Measurements from ENCODE around the gene C12orf60.

Gene C12orf60

GRCh38 chr12:14833952-14834351 lies 30.5 kb downstream of the C12orf60 start:
- H3K4me3 ChIP-seq (ENCODE audit: low read length in 2 of 2), result no peak overlapping the region
- H3K27me3 ChIP-seq (ENCODE audit: control insufficient read depth in 2 of 2, insufficient read depth in 2 of 2, low read length in 2 of 2), result no peaks in the 10 kb centered on the region
- no peak overlapping the region for H3K27ac ChIP-seq (ENCODE audit: low read depth in 2 of 2, low read length in 2 of 2)
- no peaks in the 10 kb centered on the region for H3K9me3 ChIP-seq (ENCODE audit: control insufficient read depth in 2 of 2, low read length in 2 of 2)
- no peaks in the 10 kb centered on the region for H3K4me1 ChIP-seq (ENCODE audit: control insufficient read depth in 2 of 2, insufficient read depth in 2 of 2, low read length in 2 of 2)
- H3K9ac ChIP-seq (ENCODE audit: low read depth in 1 of 2, low read length in 2 of 2), result no peak overlapping the region
- no peaks in the 10 kb centered on the region for H3K36me3 ChIP-seq (ENCODE audit: control insufficient read depth in 2 of 2, insufficient read depth in 2 of 2, low read length in 2 of 2)

GRCh38 chr12:14834509-14834908 lies 31.0 kb downstream of the C12orf60 start:
- no peak overlapping the region for H3K4me3 ChIP-seq (ENCODE audit: low read length in 2 of 2)
- no peaks in the 10 kb centered on the region for H3K27me3 ChIP-seq (ENCODE audit: control insufficient read depth in 2 of 2, insufficient read depth in 2 of 2, low read length in 2 of 2)
- no peaks in the 10 kb centered on the region for H3K36me3 ChIP-seq (ENCODE audit: control insufficient read depth in 2 of 2, insufficient read depth in 2 of 2, low read length in 2 of 2)
- H3K4me1 ChIP-seq (ENCODE audit: control insufficient read depth in 2 of 2, insufficient read depth in 2 of 2, low read length in 2 of 2), result no peaks in the 10 kb centered on the region
- H3K9me3 ChIP-seq (ENCODE audit: control insufficient read depth in 2 of 2, low read length in 2 of 2), result no peaks in the 10 kb centered on the region
- no peak overlapping the region for H3K9ac ChIP-seq (ENCODE audit: low read depth in 1 of 2, low read length in 2 of 2)
- H3K27ac ChIP-seq (ENCODE audit: low read depth in 2 of 2, low read length in 2 of 2), result no peak overlapping the region

- Histone ChIP-seq H3K36me3 (ENCODE audit: control insufficient read depth in 2 of 2, insufficient read depth in 2 of 2, low read length in 2 of 2) (no peaks in the 10 kb centered on the region), H3K27ac (ENCODE audit: low read depth in 2 of 2, low read length in 2 of 2) (no peak overlapping the region), H3K4me1 (ENCODE audit: control insufficient read depth in 2 of 2, insufficient read depth in 2 of 2, low read length in 2 of 2) (peaks cover 0 to 9% of the 10 kb centered on the region in 2 donors), H3K9me3 (ENCODE audit: control insufficient read depth in 2 of 2, low read length in 2 of 2) (no peaks in the 10 kb centered on the region), H3K9ac (ENCODE audit: low read depth in 1 of 2, low read length in 2 of 2) (no peak overlapping the region), H3K27me3 (ENCODE audit: control insufficient read depth in 2 of 2, insufficient read depth in 2 of 2, low read length in 2 of 2) (no peaks in the 10 kb centered on the region), H3K4me3 (ENCODE audit: low read length in 2 of 2) (no peak overlapping the region)
Measured at GRCh38 chr12:14836336-14837210, 33.1 kb downstream of the C12orf60 start.

GRCh38 chr12:14839262-14839661 lies 35.8 kb downstream of the C12orf60 start:
- no peak overlapping the region for H3K27ac ChIP-seq (ENCODE audit: low read depth in 2 of 2, low read length in 2 of 2)
- H3K4me3 ChIP-seq (ENCODE audit: low read length in 2 of 2), result no peak overlapping the region
- peaks cover 0 to 16% of the 10 kb centered on the region in 2 donors for H3K4me1 ChIP-seq (ENCODE audit: control insufficient read depth in 2 of 2, insufficient read depth in 2 of 2, low read length in 2 of 2)
- no peaks in the 10 kb centered on the region for H3K36me3 ChIP-seq (ENCODE audit: control insufficient read depth in 2 of 2, insufficient read depth in 2 of 2, low read length in 2 of 2)
- H3K9ac ChIP-seq (ENCODE audit: low read depth in 1 of 2, low read length in 2 of 2), result no peak overlapping the region
- H3K27me3 ChIP-seq (ENCODE audit: control insufficient read depth in 2 of 2, insufficient read depth in 2 of 2, low read length in 2 of 2), result no peaks in the 10 kb centered on the region
- no peaks in the 10 kb centered on the region for H3K9me3 ChIP-seq (ENCODE audit: control insufficient read depth in 2 of 2, low read length in 2 of 2)

- Histone ChIP-seq H3K4me1 (ENCODE audit: control insufficient read depth in 2 of 2, insufficient read depth in 2 of 2, low read length in 2 of 2) (peaks cover 0 to 16% of the 10 kb centered on the region in 2 donors), H3K9me3 (ENCODE audit: control insufficient read depth in 2 of 2, low read length in 2 of 2) (no peaks in the 10 kb centered on the region), H3K36me3 (ENCODE audit: control insufficient read depth in 2 of 2, insufficient read depth in 2 of 2, low read length in 2 of 2) (no peaks in the 10 kb centered on the region), H3K27ac (ENCODE audit: low read depth in 2 of 2, low read length in 2 of 2) (no peak overlapping the region), H3K4me3 (ENCODE audit: low read length in 2 of 2) (no peak overlapping the region), H3K9ac (ENCODE audit: low read depth in 1 of 2, low read length in 2 of 2) (no peak overlapping the region), H3K27me3 (ENCODE audit: control insufficient read depth in 2 of 2, insufficient read depth in 2 of 2, low read length in 2 of 2) (no peaks in the 10 kb centered on the region)
Measured at GRCh38 chr12:14840616-14841015, 37.1 kb downstream of the C12orf60 start.

- Histone ChIP-seq H3K9ac (ENCODE audit: low read depth in 1 of 2, low read length in 2 of 2) (no peak overlapping the region), H3K4me1 (ENCODE audit: control insufficient read depth in 2 of 2, insufficient read depth in 2 of 2, low read length in 2 of 2) (peaks cover 0 to 18% of the 10 kb centered on the region in 2 donors)
Measured at GRCh38 chr12:14841761-14842160, 38.3 kb downstream of the C12orf60 start.

GRCh38 chr12:14842315-14842714 lies 38.8 kb downstream of the C12orf60 start:
- Histone ChIP-seq H3K27ac (ENCODE audit: low read depth in 2 of 2, low read length in 2 of 2) (no peak overlapping the region), H3K4me3 (ENCODE audit: low read length in 2 of 2) (no peak overlapping the region), H3K9ac (ENCODE audit: low read depth in 1 of 2, low read length in 2 of 2) (no peak overlapping the region), H3K4me1 (ENCODE audit: control insufficient read depth in 2 of 2, insufficient read depth in 2 of 2, low read length in 2 of 2) (peaks cover 0 to 18% of the 10 kb centered on the region in 2 donors), H3K9me3 (ENCODE audit: control insufficient read depth in 2 of 2, low read length in 2 of 2) (no peaks in the 10 kb centered on the region), H3K27me3 (ENCODE audit: control insufficient read depth in 2 of 2, insufficient read depth in 2 of 2, low read length in 2 of 2) (no peaks in the 10 kb centered on the region), H3K36me3 (ENCODE audit: control insufficient read depth in 2 of 2, insufficient read depth in 2 of 2, low read length in 2 of 2) (no peaks in the 10 kb centered on the region)

More at GRCh38 chr12:14841761-14842160, 38.3 kb downstream of the C12orf60 start:
- Histone ChIP-seq H3K27me3 (ENCODE audit: control insufficient read depth in 2 of 2, insufficient read depth in 2 of 2, low read length in 2 of 2) (no peaks in the 10 kb centered on the region), H3K36me3 (ENCODE audit: control insufficient read depth in 2 of 2, insufficient read depth in 2 of 2, low read length in 2 of 2) (no peaks in the 10 kb centered on the region), H3K27ac (ENCODE audit: low read depth in 2 of 2, low read length in 2 of 2) (no peak overlapping the region), H3K4me3 (ENCODE audit: low read length in 2 of 2) (no peak overlapping the region), H3K9me3 (ENCODE audit: control insufficient read depth in 2 of 2, low read length in 2 of 2) (no peaks in the 10 kb centered on the region)

- Histone ChIP-seq H3K27ac (ENCODE audit: low read depth in 2 of 2, low read length in 2 of 2) (no peak within 1 kb of the TSS), H3K4me3 (ENCODE audit: low read length in 2 of 2) (no peak within 1 kb of the TSS)
Measured at GRCh38 chr12:14843425-14843887, 40.0 kb downstream of the C12orf60 start, which contains the start of gene ART4. TSS of gene ART4 (minus strand) at chr12:14843526. CDS start at chr12:14843113, 413 bp downstream.

GRCh38 chr12:14844401-14844800 lies 40.9 kb downstream of the C12orf60 start:
- H3K27me3 ChIP-seq (ENCODE audit: control insufficient read depth in 2 of 2, insufficient read depth in 2 of 2, low read length in 2 of 2), result no peaks in the 10 kb centered on the region
- no peak overlapping the region for H3K4me3 ChIP-seq (ENCODE audit: low read length in 2 of 2)
- H3K4me1 ChIP-seq (ENCODE audit: control insufficient read depth in 2 of 2, insufficient read depth in 2 of 2, low read length in 2 of 2), result peaks cover 0 to 18% of the 10 kb centered on the region in 2 donors
- H3K27ac ChIP-seq (ENCODE audit: low read depth in 2 of 2, low read length in 2 of 2), result no peak overlapping the region
- H3K36me3 ChIP-seq (ENCODE audit: control insufficient read depth in 2 of 2, insufficient read depth in 2 of 2, low read length in 2 of 2), result no peaks in the 10 kb centered on the region
- no peaks in the 10 kb centered on the region for H3K9me3 ChIP-seq (ENCODE audit: control insufficient read depth in 2 of 2, low read length in 2 of 2)
- no peak overlapping the region for H3K9ac ChIP-seq (ENCODE audit: low read depth in 1 of 2, low read length in 2 of 2)

More at GRCh38 chr12:14843425-14843887, 40.0 kb downstream of the C12orf60 start, which contains the start of gene ART4:
- Histone ChIP-seq H3K4me1 (ENCODE audit: control insufficient read depth in 2 of 2, insufficient read depth in 2 of 2, low read length in 2 of 2) (peaks cover 0 to 18% of the 10 kb centered on the region in 2 donors), H3K27me3 (ENCODE audit: control insufficient read depth in 2 of 2, insufficient read depth in 2 of 2, low read length in 2 of 2) (no peaks in the 10 kb centered on the region), H3K36me3 (ENCODE audit: control insufficient read depth in 2 of 2, insufficient read depth in 2 of 2, low read length in 2 of 2) (no peaks in the 10 kb centered on the region), H3K9ac (ENCODE audit: low read depth in 1 of 2, low read length in 2 of 2) (no peak within 1 kb of the TSS), H3K9me3 (ENCODE audit: control insufficient read depth in 2 of 2, low read length in 2 of 2) (no peaks in the 10 kb centered on the region)

GRCh38 chr12:14845350-14845750 lies 41.9 kb downstream of the C12orf60 start:
- H3K27ac ChIP-seq (ENCODE audit: low read depth in 2 of 2, low read length in 2 of 2), result no peak overlapping the region
- H3K4me1 ChIP-seq (ENCODE audit: control insufficient read depth in 2 of 2, insufficient read depth in 2 of 2, low read length in 2 of 2), result peaks cover 0 to 14% of the 10 kb centered on the region in 2 donors

More at GRCh38 chr12:14845350-14845750, 41.9 kb downstream of the C12orf60 start:
- Histone ChIP-seq H3K9me3 (ENCODE audit: control insufficient read depth in 2 of 2, low read length in 2 of 2) (no peaks in the 10 kb centered on the region), H3K9ac (ENCODE audit: low read depth in 1 of 2, low read length in 2 of 2) (no peak overlapping the region), H3K36me3 (ENCODE audit: control insufficient read depth in 2 of 2, insufficient read depth in 2 of 2, low read length in 2 of 2) (no peaks in the 10 kb centered on the region), H3K27me3 (ENCODE audit: control insufficient read depth in 2 of 2, insufficient read depth in 2 of 2, low read length in 2 of 2) (no peaks in the 10 kb centered on the region), H3K4me3 (ENCODE audit: low read length in 2 of 2) (no peak overlapping the region)
